NOMO-1 treated with DMSO at 0.1 percent for 48 hours (cell line): ENCODE data around the gene DEXI.
A peak's percentile ranks its signal among the peaks of the same experiment; 100 is the strongest.
"Not testable (repeated sequence)": the region's sequence is repeated elsewhere in the genome, so short reads cannot be mapped to it uniquely, and the experiment has no call there.

Experiments used
- DNase-seq: peaks from one replicate; lab custom pipeline; 2025; ENCODE audit not compliant: unreplicated experiment; lab: John Stamatoyannopoulos, UW

The DEXI gene

DNA sequence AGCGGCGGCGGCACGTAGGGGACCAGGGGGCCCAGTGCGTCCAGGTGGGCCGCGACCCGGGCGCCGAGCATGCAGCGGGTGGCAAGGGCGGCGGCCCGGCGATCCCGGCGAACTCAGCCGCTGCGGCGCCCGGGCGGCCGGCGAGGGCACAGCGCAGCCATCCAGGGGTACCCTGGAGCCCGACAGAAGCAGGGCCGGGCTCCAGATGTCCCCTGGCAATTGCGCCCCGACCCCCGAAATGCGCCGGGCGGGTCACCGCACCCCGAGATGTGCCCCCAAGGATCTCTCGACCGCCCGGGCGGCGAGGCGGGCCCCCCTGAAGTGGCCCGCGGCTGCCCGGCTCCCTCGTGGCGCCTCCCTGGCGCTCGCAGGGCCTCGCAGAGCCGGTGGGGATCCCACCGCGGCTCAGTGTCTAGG is 325 bp downstream of the DEXI start:
- DNase-seq = not testable (repeated sequence)

DNA sequence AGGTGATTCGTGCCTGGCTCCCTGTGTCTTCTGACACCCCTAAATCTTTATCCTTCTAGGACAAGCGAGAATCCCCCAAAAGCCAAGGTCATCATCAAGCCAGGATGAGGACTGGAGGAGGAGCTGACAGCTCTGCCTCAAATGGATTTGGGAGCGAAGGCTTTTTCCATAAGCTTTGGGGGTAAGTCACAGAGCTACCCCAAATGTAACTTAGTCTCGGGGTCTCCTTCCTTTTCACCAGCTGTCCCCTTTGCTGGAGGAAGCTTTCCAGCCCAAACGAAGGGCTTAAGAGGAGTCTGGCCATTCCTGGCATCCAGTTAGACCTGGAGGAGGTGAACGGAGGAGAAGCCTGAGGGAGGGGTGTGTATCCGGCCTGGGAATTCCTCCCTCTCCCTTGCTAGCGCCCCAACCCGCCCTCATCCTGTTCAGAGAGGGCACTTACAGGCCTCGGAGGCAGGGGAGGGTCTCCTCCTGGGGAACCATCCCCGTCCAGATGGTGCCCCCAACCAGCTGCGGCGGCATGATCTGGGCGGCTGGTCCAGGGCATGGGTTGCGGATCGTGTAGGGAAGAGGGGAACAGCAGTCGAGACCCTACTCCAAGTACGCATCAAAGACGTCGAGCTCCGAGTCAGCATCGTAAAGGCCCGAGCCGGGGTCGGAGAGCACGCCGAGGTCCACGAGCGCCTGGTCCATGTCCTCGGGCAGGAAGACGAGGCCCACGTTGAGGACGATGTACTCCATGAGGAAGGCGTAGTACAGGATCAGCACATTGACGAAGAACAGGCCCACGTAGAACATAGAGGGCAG is 938 bp downstream of the DEXI start:
- DNase-seq = no peak

DNA sequence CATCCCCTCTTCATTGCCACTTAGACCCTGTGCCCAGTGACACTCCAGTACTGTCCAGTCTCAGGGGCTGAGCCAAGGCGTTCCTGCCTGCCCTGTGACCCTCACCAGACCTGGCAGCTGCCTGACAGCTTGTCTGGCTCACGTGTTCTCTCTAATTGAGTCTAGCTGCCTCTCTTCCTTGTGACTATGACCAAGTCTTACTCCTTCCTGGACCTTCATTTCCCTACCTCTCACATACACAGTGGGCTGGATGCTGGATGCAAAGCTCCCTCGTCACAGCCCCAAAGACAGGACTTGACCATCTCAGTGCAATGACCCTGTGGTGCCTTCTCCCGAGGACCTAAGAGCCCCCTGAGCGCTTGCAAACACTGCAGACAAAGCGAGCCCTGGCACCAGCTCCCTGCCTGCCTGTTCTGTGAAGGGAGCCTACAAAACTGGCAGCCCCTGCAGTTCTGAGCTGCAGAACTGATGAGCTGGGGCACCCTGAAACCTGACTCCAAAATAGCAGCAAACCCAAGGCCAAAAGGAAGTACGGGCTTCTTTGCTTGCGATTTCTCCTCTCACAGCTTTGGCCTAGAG is 1.7 kb downstream of the DEXI start:
- DNase-seq = peak; percentile 8

DNA sequence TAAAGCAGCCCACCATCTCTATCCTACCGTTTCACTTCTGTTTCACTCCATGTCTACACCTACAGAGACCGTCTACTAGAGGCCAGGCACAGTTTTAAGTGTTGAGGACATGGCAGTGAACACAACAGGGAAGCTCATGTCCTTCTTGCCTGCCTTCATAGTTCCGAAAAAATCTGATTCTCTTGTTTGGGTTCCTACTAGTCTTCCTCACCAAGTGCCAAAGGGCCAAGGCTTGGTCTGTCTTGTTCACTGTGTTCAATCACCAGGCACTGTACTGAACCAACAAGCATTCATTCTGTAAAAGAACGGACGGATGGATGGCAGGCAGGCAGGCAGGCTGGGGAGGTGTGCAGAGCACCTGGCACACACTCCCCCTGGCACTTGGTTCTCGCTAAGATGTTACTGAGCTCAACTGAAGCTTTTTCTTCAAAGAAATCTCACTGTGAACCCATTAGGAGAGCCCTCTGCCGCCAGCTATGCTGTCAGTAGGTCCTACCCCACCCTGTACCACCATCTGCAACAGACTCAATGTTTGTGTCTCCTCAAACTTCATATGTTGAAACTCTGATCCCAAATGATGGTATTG is 2.5 kb downstream of the DEXI start:
- DNase-seq = no peak

DNA sequence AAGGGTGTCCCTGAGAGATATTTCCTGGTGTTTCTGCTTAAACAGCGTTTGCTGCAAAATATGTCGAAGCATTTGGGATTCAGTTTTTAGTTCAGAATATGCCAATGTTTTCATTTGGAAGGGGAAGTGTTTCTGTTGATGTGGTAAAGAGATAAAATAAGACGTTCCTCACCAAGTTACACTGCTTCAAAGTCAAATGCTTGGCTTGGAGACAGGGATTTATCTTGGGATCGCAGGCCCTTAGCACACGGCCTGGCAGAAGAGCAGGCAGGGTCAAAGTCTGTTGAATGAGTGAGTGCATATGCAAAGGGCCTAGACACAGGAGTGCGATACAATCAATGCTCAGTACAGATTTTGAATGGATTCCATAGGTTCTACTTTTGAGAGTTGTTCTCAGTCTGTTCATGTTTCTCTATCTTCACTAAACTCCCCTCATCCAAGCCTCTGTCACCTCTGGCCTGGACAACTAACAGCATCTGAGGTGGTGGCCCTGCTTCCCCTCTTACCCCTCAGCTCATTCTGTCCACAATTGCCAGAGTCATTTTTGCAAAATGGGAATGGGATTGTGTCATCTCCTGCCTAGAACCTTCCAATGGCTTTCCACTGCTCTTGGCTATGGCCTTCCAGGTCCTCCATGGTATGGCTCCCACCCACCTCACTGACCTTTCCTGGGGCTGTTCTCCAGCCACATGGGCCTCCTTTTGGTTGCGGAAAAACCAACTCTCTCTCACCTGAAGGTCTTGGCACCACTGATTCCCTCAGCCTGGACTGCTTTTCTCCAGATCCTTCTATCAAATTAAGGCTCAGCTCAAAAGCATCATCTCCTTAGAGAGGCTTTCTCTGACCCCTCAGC is 3.2 kb downstream of the DEXI start:
- DNase-seq = peak; percentile 1

DNA sequence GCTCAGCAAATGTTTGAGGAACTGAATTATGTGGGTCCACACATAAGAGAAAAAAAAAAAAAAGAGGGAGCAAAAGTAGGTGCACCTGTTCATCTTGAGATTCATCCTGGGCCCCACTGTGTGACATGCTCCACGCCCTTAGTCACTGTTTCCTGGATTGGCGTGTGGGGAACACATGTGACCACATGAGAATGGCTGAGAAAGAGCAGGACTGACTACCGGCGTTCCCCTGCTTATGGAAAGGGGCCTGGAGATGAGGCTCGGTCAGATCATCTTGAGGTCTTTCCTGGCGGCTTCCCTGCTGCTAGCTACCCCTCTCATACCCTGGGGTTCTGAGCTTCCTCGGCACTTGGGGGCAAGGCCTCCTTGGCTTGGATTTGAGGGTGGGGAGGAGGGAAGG is 3.9 kb downstream of the DEXI start:
- DNase-seq = no peak

DNA sequence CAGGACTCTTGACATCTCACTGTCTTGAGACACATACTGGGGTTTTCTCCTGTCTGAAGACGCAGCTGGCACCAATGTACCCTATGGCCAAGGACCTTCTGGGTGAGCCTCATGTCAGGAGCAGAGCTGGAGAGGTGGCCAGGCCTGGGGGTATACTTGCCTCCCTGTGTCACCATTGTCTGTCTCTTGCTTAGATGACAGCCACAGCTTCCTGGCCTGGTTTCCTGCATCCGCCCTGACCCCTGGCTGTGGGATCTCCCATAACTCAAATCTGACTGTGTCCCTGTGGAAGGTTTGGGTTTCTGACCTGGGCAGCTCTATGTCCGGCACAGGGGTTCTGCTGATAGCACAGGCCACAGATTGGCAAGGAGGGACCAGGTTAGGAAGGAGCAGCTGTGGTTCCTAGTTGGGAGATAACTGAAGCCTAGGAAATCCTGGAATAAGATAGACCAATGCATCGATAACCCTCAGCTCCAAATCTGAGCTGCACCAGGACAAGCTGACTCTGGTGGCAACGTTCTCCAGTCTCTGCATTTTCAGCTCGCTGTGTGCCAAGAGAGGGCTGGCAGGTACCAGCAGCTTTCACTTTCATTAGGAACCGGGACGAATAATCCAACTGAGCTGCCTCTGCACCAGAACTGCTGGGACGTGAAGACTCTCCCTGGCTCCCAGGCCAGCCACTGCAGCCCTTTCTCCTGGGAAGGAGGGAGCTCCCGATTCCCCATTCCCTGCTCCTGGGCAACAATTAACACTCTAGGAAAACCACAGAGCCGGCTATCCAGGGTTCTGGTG is 5.0 kb downstream of the DEXI start:
- DNase-seq = no peak

DNA sequence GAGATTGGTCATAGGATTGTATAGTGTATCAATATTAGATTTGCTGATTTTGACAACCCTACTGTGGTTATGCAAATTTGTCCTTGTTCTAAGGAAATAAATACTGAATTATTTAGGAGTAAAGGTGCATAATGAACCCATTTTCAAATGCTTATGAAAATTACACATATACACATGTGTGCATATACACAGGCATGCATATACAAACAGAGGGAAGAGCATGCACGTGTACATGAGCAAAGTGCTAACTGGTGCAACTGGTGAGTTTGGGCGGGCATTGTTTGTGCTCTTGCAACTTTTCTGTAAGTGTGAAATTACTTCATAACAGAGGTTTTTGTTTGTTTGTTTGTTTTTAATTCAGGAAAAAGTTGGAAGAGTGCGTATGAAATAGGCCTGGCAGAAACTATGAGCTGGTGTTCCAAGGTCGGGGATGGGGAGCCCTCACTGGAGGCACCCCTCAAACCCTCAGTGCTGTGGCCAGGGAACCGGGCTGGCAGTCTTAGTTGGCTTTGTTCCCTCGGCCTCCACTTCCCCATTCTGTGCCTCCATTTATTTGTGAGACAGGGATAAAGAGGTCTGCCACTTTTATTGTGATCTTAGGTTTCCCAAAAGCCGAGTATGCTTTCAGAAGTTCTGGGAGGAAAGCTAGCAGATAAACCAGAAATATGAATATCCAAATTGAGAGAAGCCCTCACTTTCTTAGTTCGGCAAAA is 5.8 kb downstream of the DEXI start:
- no peak for DNase-seq

DNA sequence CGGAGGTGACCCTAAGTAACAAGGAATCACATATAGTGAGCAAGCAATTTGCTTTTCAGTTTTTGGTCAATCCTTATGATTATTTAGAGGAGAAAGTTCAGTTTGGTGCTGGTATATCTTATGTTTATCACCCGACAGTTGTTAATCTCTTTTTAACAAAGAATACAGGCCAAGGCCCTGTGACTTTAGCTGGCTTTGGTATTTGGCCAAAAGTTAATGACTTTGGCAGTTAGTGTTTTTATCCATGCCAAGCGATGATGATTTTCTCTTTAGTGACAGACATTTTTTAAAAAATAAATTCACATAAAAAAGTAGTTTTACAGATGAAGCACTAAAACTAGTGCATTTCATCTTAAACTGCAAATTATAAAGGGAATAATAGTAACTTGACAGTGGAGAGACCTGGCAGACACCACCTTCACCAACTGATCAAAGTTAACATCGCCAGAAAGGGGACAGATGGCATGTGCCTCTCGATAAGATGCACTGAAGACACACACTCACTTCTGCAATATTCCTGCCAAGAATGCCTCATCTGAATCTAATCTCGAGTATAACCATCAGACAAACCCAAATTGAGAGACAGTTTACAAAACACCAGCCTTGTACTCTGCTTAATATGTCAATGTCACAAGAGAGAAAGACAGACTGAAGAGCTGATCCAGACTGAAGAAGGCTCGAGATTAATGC is 6.9 kb downstream of the DEXI start:
- no peak for DNase-seq

DNA sequence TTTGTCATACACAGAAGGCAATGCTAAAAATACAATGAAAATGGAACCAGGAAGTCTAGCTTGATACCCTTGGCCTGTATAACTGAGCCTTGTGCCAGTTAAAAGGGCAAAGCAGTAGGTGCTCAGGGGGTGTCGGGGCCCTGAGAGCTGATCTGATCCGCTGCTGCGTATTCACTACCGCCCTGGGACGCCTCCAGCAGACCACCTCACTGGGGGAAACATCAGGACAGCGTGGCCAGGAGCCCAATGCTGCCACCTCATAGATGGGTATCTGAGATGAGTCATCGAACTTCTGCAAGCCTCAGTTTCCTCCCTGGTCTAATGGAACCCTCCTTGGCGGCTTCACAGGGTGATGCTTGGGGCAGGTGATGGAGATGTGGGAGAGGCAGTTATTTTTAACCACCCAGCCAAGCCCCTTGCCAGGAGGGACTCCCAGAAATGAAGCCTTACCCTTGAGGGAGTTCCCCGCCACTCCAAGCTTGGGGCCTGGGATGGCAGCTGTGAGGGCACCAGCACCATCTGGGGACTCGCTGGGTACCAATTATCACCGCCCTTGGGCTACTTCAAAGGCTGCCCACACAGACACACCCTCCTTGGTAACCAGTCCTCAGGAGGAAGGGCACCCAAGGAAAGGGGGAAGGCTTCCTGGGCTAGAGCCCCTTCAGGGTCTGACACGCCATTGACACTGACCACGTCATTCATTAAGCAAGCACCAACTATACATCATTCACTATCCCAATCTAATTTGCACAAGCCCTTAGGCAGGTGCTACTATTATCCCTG is 7.8 kb downstream of the DEXI start:
- DNase-seq = no peak

DNA sequence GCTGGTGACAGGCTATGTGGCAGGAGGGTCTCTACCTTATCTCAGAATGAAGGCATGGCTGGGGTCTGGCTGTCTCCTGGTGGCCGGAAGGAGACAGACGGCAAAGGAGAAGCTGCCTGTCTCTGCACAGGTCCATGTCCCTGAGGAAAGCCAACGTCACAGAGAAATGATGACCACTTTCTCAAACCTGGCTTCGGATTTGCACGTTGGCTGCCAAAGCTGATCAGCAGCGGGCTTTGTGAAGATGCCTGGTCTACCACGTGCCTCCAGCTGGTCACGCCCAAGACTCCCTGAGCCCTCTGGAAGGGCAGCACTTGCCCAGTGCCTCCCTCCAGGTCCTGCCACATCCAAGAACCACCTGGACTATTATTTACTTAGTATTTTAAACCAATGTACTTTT is 8.4 kb downstream of the DEXI start:
- DNase-seq = no peak

DNA sequence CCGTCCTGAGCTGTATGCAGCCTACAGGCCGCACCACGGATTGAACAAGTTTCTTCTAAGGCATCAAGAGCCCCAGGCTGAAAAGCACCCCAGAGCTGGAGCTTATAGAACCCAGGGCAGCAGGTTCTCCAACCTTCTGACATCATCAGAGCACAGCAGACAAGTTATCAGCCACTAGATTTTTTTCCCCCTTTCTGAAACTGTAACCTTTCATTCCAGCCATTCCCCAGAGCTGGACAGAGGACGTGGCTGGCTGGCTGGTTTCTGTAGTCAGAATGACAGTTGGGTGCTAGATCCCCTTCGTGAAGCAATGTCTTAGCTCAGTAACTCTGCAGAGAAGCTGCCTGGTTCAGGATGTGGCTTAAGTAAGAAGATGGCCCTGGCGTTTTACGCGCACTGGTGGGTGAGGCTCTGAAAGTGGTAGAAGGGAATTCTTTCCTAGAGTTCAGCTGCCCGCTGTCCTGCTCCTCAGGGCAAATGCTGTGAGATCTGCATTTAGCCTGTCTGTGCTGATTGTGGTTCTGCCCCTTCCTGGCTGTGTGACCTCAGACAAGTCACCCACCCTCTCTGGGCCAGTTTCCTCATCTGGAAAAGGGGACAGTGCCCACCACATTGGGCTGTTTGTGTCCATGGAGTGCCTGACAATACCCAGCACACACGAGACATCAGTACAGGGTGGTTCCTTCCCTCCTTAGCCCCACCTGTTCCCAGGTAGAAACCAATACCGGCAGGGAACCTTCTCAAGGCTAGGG is 9.1 kb downstream of the DEXI start:
- peak; percentile 3 for DNase-seq

DNA sequence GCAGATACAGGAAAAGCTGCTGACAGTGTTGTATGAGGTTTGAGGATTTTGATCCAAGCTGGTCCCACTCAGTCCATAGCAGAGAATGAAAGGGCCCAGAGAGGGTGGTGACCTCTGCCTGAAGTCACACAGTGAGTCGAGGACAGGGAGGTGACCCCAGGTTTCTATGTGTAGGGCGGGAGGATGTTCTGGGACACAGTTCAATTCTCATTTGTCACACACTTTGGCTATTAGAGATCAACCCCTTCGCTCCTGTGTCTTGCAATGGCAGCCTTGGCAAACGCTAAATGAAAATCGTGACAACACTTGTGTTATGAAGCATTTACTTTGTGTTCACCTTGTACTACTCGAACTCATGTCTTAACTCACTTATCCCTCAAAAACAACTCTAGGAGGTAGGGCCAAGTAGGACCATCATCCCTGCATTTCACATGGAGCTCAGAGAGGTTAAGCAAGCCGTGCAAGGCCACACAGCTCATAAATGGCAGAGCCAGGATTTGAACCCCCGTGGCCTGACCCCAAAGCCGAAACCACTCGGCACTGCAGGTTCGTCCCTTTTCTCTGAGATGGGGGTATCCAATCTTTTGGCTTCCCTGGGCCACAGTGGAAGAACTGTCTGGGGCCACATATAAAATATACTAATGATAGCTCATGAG is 10.2 kb downstream of the DEXI start:
- DNase-seq = no peak

DNA sequence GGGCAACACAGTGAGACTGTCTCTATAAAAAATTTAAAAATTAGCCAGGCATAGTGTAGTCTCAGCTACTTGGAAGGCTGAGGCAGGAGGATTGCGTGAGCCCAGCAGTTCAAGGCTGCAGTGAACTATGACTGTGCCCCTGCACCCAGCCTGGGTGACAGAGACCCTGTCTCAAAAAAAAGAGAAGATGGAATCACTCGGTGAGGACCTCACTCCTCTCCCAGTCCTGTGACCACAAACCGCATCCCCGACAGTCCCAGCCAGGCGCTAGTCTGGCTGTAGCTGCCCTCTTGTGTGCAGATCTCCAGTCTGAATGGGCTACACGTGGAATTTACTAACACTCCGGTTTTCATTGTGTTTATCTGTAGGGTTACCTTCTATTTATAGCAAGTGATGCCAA is 11.1 kb downstream of the DEXI start:
- DNase-seq = no peak

DNA sequence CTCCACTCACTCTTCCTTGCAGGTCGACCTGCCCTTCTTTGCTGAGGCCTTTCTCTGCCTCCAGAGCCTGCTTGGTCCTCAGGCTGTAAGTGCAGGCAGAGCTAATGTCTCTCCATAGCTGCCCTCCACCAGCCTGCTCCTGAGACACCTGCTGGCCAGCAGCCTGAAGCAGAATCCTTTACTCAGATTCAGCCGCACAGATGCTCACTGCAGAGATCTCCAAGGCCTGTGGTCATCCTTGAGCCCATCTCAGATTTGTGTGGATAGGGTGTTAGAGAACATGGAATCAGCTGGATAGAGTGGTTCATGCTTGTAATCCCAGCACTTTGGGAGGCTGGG is 11.5 kb downstream of the DEXI start:
- no peak for DNase-seq

DNA sequence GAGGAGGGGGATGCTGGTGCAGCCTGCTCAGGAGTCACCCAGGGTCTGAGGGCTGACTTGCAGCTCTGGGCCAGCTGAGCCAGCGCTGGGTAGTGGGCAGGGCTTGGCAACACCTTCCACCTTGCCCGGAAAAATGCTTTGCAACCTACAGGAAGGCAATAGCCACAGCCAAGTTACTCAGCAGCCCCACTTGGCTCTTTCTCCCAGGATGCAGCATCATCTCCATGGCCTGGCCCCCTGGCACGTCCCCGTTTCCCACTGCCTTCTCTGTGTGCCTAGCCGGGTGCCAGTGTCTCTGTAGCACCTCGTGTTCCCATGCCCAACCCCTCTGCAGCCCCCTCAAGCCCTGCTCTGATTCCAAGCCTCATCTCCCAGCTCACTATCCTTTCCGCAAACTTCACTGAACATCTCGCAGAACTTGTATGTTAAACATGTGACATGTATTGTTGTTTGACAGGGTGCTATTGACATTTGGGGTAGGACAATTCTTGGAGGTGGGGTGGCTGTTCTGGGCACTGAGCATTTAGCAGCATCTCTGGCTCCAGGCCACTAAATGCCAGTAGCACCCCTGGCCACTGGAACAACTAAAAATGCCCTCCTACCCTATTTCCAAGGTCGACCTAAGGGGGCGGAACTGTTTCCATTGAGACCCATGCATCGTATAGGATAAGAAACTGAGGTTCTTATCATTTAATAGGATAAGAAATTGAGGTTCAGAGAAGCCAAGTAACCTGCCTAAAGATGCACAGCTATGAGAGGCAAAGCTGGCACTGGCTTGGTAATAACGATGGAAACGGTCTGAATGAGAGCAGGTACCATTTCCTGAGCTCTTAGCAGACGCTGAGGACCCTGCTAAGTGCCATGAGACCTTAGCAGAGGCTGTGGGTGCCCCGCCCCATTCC is 12.2 kb downstream of the DEXI start:
- DNase-seq = no peak

DNA sequence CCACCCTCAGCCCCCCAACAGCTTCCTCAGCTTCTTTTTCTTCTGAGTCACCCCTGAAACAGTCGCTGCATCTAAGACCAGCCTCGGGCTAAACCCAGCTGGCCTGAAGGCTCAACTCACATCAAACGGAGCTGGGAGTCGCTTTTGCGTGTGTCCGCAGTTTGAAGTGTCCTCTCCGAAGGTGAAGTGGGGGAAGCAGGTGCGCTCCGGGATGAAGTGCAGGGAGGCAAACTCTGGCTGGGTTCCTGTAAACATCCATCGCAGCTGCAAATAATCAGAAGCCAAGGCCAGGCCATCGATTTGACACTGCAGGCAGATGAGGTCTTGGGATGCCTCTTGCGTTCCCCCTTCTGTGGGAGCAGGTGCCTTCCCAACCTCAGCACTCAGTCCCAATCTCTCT is 13.2 kb downstream of the DEXI start:
- DNase-seq = not testable (repeated sequence)
